NCI-H187 treated with DMSO at 0.1 percent for 48 hours (cell line): ENCODE data around the gene TMEM116.
"Not testable (repeated sequence)": the region's sequence is repeated elsewhere in the genome, so short reads cannot be mapped to it uniquely, and the experiment has no call there.

Experiments used
- DNase-seq: peaks from one replicate; lab custom pipeline; 2025; lab: John Stamatoyannopoulos, UW

Gene TMEM116

GRCh38 chr12:112009596-112009995, 3.4 kb downstream of the TMEM116 start:
- not testable (repeated sequence) for DNase-seq

- no peak for DNase-seq
These were observed 4.0 kb downstream of the TMEM116 start for GRCh38 chr12:112008918-112009317.

- no peak for DNase-seq
These were observed 5.0 kb downstream of the TMEM116 start for GRCh38 chr12:112007945-112008344.

- DNase-seq: no peak
These were observed 7.3 kb downstream of the TMEM116 start for GRCh38 chr12:112005419-112006395.

- DNase-seq: no peak
These were observed 8.9 kb downstream of the TMEM116 start for GRCh38 chr12:112004041-112004440.

- no peak for DNase-seq
These were observed 11.4 kb downstream of the TMEM116 start for GRCh38 chr12:112001576-112001975.

GRCh38 chr12:112000820-112001219, 12.1 kb downstream of the TMEM116 start:
- no peak for DNase-seq

- DNase-seq: not testable (repeated sequence)
These were observed 13.8 kb downstream of the TMEM116 start for GRCh38 chr12:111999129-111999528.

- no peak for DNase-seq
These were observed 14.9 kb downstream of the TMEM116 start for GRCh38 chr12:111998015-111998414.

- DNase-seq: no peak
These were observed 15.7 kb downstream of the TMEM116 start for GRCh38 chr12:111997300-111997699.

GRCh38 chr12:111995782-111996480, 17.0 kb downstream of the TMEM116 start:
- no peak for DNase-seq

GRCh38 chr12:111994211-111995111, 18.5 kb downstream of the TMEM116 start:
- DNase-seq: not testable (repeated sequence)

GRCh38 chr12:111993292-111994150, 19.4 kb downstream of the TMEM116 start:
- no peak for DNase-seq

- DNase-seq: no peak
These were observed 20.5 kb downstream of the TMEM116 start for GRCh38 chr12:111992464-111992863.

- DNase-seq: no peak
These were observed 21.0 kb downstream of the TMEM116 start for GRCh38 chr12:111991946-111992345.

- no peak for DNase-seq
These were observed 21.4 kb downstream of the TMEM116 start for GRCh38 chr12:111991535-111991934.

GRCh38 chr12:111984820-111985219, 28.1 kb downstream of the TMEM116 start:
- DNase-seq: no peak

- DNase-seq: no peak
These were observed 31.0 kb downstream of the TMEM116 start for GRCh38 chr12:111981987-111982386.

GRCh38 chr12:111980598-111980997, 32.4 kb downstream of the TMEM116 start:
- no peak for DNase-seq

GRCh38 chr12:111978545-111978944, 34.4 kb downstream of the TMEM116 start:
- DNase-seq: no peak

- DNase-seq: no peak
These were observed 36.1 kb downstream of the TMEM116 start for GRCh38 chr12:111976860-111977259.
